Body of pancreas (tissue), 4 donors: ENCODE data around the gene SMIM12. TPM values are rescaled to one million over a fixed set of nuclear protein-coding genes. Genes with fewer than 3 reads are reported as not detected.

Source experiments
- ATAC-seq: fragments of 150-250 bp; one replicate; pipeline ENCODE4 v1.9.1; 2016
- DNase-seq, 4 donors: peaks; one replicate each; pipeline ENCODE4 v3.0.0-alpha.2; 2019
- H3K27ac ChIP-seq, 4 donors: fragments of 200-600 bp; sonication (generic); 1 replicate in 3 of 4; 2 replicates in 1 of 4; pipeline versions ENCODE4 v1.5.1 to v1.6.1; 2016 to 2019; ENCODE audit warnings: mild to moderate bottlenecking in 1 of 4, mixed read lengths in 1 of 4, moderate library complexity in 1 of 4
- H3K27me3 ChIP-seq, 2 donors: fragments of 200-600 bp; sonication (generic); one replicate each; pipeline ENCODE4 v1.6.0; 2016; ENCODE audit warnings: mild to moderate bottlenecking in 1 of 2
- H3K36me3 ChIP-seq, 2 donors: fragments of 200-600 bp; sonication (generic); replicated peaks in 1 of 2; 2 replicates each; pipeline ENCODE4 v1.5.1; 2016; ENCODE audit warnings: low read depth in 2 of 2; ENCODE audit not compliant: insufficient read depth in 1 of 2
- H3K4me1 ChIP-seq: fragments of 200-600 bp; sonication (generic); one replicate; pipeline ENCODE4 v1.6.0; 2016
- H3K4me3 ChIP-seq, 2 donors: fragments of 200-600 bp; sonication (generic); 1 replicate in 1 of 2; 2 replicates in 1 of 2; pipeline ENCODE4 v1.5.1; 2016 to 2019
- H3K9me3 ChIP-seq, 3 donors: fragments of 200-600 bp; sonication (generic); 1 replicate in 2 of 3; 2 replicates in 1 of 3; pipeline ENCODE4 v1.5.1; 2016
- POLR2A ChIP-seq, 3 donors: fragments of 450-650 bp; IDR thresholded peaks; one replicate each; pipeline ENCODE4 v1.6.1; 2016; ENCODE audit warnings: antibody characterized with exemption in 3 of 3, mild to moderate bottlenecking in 2 of 3
- WGBS, 2 donors: methylation state at CpG; one replicate each; pipeline ENCODE4 v1.1.5; 2017; 5-methylcytosine and 5-hydroxymethylcytosine counted together
- intact Hi-C: fragments of 100-400 bp; cut with DNase I; formaldehyde crosslinking; loops from one replicate; pipeline ENCODE4 v1.15.1; 2023
- total RNA-seq, 2 donors: library from RNA; depleted of rRNA; stranded (reverse); fragments of >200 nt; gene quantifications; one replicate each; pipeline ENCODE4 v1.1.0, GENCODE V29; 2016
- TF ChIP-seq, protein P1 (sequence below), 7 experiments: fragments of 450-650 bp in 4 of 7; fragments of 200-600 bp in 3 of 7; sonication (generic) in 3 of 7; IDR thresholded peaks; one replicate each; pipeline ENCODE4 v1.5.1; 2016 to 2019; ENCODE audit warnings: antibody characterized with exemption in 7 of 7

Gene SMIM12
- total RNA-seq, 2 donors from 2014 or later: 7.8 to 22.1 TPM

DNA sequence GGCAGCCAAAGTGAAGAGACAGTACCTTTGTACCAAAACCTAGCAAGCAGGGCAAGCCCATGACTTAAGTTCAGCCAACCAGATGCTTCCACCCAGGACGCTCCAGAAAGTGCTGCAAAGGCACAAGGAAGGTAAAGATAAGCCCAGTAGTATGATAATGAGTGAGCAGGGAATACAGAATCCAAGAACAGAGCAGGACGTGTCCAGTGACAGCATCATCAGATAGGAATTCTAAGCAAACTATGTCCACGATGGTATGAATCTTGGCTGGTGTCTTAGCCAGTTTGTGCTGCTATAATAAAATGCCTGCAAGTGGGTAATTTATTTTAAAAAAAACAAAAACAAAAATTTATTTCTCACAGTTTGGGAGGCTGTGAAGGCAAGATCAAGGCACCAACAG is 53.2 kb downstream of the SMIM12 start:
- intact Hi-C loops: no loop called here
- DNase-seq (no peak), ATAC-seq (no peak)
- no peaks in the 10 kb centered on the region for H3K36me3 ChIP-seq
- H3K27me3 ChIP-seq: no peaks in the 10 kb centered on the region
- no peaks in the 10 kb centered on the region for H3K9me3 ChIP-seq
- H3K4me1 ChIP-seq: no peaks in the 10 kb centered on the region
- TF ChIP-seq POLR2A (IDR thresholded peaks at IDR 0.05): no peak
- TF ChIP-seq, protein P1, sequence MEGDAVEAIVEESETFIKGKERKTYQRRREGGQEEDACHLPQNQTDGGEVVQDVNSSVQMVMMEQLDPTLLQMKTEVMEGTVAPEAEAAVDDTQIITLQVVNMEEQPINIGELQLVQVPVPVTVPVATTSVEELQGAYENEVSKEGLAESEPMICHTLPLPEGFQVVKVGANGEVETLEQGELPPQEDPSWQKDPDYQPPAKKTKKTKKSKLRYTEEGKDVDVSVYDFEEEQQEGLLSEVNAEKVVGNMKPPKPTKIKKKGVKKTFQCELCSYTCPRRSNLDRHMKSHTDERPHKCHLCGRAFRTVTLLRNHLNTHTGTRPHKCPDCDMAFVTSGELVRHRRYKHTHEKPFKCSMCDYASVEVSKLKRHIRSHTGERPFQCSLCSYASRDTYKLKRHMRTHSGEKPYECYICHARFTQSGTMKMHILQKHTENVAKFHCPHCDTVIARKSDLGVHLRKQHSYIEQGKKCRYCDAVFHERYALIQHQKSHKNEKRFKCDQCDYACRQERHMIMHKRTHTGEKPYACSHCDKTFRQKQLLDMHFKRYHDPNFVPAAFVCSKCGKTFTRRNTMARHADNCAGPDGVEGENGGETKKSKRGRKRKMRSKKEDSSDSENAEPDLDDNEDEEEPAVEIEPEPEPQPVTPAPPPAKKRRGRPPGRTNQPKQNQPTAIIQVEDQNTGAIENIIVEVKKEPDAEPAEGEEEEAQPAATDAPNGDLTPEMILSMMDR (IDR thresholded peaks at IDR 0.05): no peak
- no peak overlapping the region for H3K4me3 ChIP-seq
- WGBS, 2 donors: 73 to 77% methylated on average over 3 of the region's 3 CpGs
- H3K27ac ChIP-seq: no peak overlapping the region

DNA sequence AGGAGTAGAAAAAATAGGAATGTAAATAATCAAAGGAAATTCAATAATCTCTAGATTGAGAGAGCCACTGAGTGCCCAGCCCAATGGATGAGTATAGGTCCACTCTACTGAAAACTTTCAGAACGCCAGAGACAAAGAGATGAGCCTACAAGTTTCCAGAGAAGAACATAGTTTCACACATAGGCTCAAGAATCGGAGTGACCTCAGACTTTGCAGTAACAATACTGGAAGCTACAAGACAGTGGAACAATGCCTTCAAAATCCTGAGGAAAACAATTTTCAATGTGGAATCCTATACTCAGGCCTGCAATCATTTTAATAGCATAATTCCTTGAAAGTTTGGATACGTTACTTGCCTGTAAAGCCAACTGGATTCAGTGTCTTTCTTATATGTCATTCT is 55.8 kb downstream of the SMIM12 start:
- DNase-seq (no peak), ATAC-seq (no peak)
- Histone ChIP-seq H3K27ac (no peak overlapping the region), H3K27me3 (no peaks in the 10 kb centered on the region), H3K36me3 (no peaks in the 10 kb centered on the region), H3K9me3 (no peaks in the 10 kb centered on the region), H3K4me3 (no peak overlapping the region), H3K4me1 (peaks cover 6% of the 10 kb centered on the region)
- intact Hi-C loops: no loop called here
- TF ChIP-seq POLR2A (IDR thresholded peaks at IDR 0.05): no peak
- TF ChIP-seq, protein P1 (IDR thresholded peaks at IDR 0.05): no peak
- 92% methylated on average over 3 of the region's 3 CpGs for WGBS, 2 donors

Other genes starting within 250 kb of the SMIM12 start
- not detected for gene GJB5, start 104.7 kb downstream of the SMIM12 start, total RNA-seq
- not detected for gene GJB4, start 100.0 kb downstream of the SMIM12 start, total RNA-seq
- gene GJB3, start 78.5 kb downstream of the SMIM12 start, total RNA-seq: under 1 TPM in 1 of 2 donors, not detected in 1; 0.52 TPM
- 10 to 100 TPM in 1 of 2 donors, 1 to 10 TPM in 1; 4.7 to 20.8 TPM for gene GJA4, start 66.8 kb downstream of the SMIM12 start, total RNA-seq
- 1 to 10 TPM in 1 of 2 donors, under 1 TPM in 1; 0.52 to 2.3 TPM for gene DLGAP3, start 69.9 kb upstream of the SMIM12 start, total RNA-seq
- 10 to 100 TPM; 15.5 to 37.1 TPM for gene TMEM35B, start 125.6 kb upstream of the SMIM12 start, total RNA-seq
- gene ZMYM6, start 172.2 kb upstream of the SMIM12 start, total RNA-seq: 10 to 100 TPM; 15.0 to 16.5 TPM
- 1 to 10 TPM; 4.3 to 6.0 TPM for gene ZMYM1, start 219.6 kb upstream of the SMIM12 start, total RNA-seq